DMS53 treated with DMSO at 0.1 percent for 48 hours (cell line): ENCODE results near the gene CNKSR2.

Experiments
- DNase-seq: peaks from one replicate; lab custom pipeline; 2025; ENCODE audit not compliant: unreplicated experiment; lab: John Stamatoyannopoulos, UW

Gene CNKSR2

GRCh38 chrX:21374163-21374993 lies at the start of gene CNKSR2:
Gene CNKSR2, plus strand, starts transcription at chrX:21374418. Its CDS starts 480 bp downstream, at chrX:21374898.
- peak; percentile 65 for DNase-seq

GRCh38 chrX:21354725-21355124 lies 19.5 kb upstream of the CNKSR2 start:
- no peak for DNase-seq

- DNase-seq = no peak
These were observed 18.4 kb upstream of the CNKSR2 start for GRCh38 chrX:21355831-21356230.

- no peak for DNase-seq
These were observed 4.6 kb upstream of the CNKSR2 start for GRCh38 chrX:21369613-21370012.

GRCh38 chrX:21373001-21373400 lies 1.2 kb upstream of the CNKSR2 start:
- no peak for DNase-seq

- peak; percentile 31 for DNase-seq
These were observed 518 bp upstream of the CNKSR2 start for GRCh38 chrX:21373637-21374162.

- DNase-seq = no peak
These were observed 933 bp downstream of the CNKSR2 start for GRCh38 chrX:21374994-21375707.

GRCh38 chrX:21375708-21376009 lies 1.4 kb downstream of the CNKSR2 start:
- DNase-seq = no peak

- no peak for DNase-seq
These were observed 2.4 kb downstream of the CNKSR2 start for GRCh38 chrX:21376636-21377035.

- no peak for DNase-seq
These were observed 5.8 kb downstream of the CNKSR2 start for GRCh38 chrX:21379991-21380390.

- DNase-seq = peak; percentile 4
These were observed 8.5 kb downstream of the CNKSR2 start for GRCh38 chrX:21382715-21383114.

GRCh38 chrX:21383546-21383945 lies 9.3 kb downstream of the CNKSR2 start:
- no peak for DNase-seq

- no peak for DNase-seq
These were observed 10.0 kb downstream of the CNKSR2 start for GRCh38 chrX:21384178-21384577.

- DNase-seq = no peak
These were observed 20.6 kb downstream of the CNKSR2 start for GRCh38 chrX:21394792-21395191.

- DNase-seq = no peak
These were observed 24.2 kb downstream of the CNKSR2 start for GRCh38 chrX:21398426-21398825.

- DNase-seq = no peak
These were observed 26.3 kb downstream of the CNKSR2 start for GRCh38 chrX:21400408-21401121.

- peak; percentile 39 for DNase-seq
These were observed 34.1 kb downstream of the CNKSR2 start for GRCh38 chrX:21408307-21408706.

- DNase-seq = no peak
These were observed 34.6 kb downstream of the CNKSR2 start for GRCh38 chrX:21408788-21409187.

- DNase-seq = no peak
These were observed 37.8 kb downstream of the CNKSR2 start for GRCh38 chrX:21412029-21412428.

GRCh38 chrX:21412883-21413282 lies 38.7 kb downstream of the CNKSR2 start:
- DNase-seq = no peak

- no peak for DNase-seq
These were observed 52.9 kb downstream of the CNKSR2 start for GRCh38 chrX:21427086-21427485.

- no peak for DNase-seq
These were observed 62.8 kb downstream of the CNKSR2 start for GRCh38 chrX:21437036-21437435.
